Fibroblast of mammary gland (primary cell): ENCODE data around the gene DPH7.

Source experiments
- DNase-seq: peaks from one replicate; pipeline ENCODE4 v3.0.0-alpha.2; 2010; ENCODE audit warnings: low read depth
- H3K4me3 ChIP-seq: 2 replicates; pipeline ENCODE4 v1.5.1; 2011; ENCODE audit warnings: low read depth, mild to moderate bottlenecking, low read length, moderate library complexity; ENCODE audit not compliant: control insufficient read depth
- TF ChIP-seq, protein P1 (sequence below): conservative IDR thresholded peaks from 2 replicates; pipeline ENCODE4 v1.5.1; 2011; ENCODE audit warnings: low read depth, low read length, inconsistent platforms; ENCODE audit not compliant: control insufficient read depth, insufficient read depth

DPH7 gene

DNA sequence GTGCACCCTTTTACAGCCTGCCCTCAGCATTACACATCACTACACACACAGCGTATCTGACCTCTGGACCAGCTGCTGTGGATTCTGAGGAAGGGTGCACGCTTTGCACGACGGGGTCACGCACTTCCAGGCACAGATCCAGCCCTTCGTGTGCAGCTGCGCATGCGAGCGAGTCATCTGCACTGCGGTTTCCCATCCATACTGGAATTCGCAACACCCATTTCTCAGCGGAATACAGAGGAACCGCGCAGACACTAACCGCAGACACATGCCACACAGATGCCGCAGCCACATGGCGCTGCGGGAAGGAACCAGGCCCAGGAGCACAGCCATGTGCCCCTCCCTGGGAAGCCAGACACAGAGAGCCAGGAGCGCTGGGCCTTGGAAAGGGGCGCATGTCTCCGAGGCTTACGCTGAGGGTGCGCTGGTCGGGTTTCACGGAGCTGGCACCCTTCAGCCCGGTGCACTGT, 72.0 kb downstream of the DPH7 start:
- TF ChIP-seq, protein P1, sequence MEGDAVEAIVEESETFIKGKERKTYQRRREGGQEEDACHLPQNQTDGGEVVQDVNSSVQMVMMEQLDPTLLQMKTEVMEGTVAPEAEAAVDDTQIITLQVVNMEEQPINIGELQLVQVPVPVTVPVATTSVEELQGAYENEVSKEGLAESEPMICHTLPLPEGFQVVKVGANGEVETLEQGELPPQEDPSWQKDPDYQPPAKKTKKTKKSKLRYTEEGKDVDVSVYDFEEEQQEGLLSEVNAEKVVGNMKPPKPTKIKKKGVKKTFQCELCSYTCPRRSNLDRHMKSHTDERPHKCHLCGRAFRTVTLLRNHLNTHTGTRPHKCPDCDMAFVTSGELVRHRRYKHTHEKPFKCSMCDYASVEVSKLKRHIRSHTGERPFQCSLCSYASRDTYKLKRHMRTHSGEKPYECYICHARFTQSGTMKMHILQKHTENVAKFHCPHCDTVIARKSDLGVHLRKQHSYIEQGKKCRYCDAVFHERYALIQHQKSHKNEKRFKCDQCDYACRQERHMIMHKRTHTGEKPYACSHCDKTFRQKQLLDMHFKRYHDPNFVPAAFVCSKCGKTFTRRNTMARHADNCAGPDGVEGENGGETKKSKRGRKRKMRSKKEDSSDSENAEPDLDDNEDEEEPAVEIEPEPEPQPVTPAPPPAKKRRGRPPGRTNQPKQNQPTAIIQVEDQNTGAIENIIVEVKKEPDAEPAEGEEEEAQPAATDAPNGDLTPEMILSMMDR = no peak
- no peak overlapping the region for H3K4me3 ChIP-seq
- DNase-seq = peak; percentile 32

DNA sequence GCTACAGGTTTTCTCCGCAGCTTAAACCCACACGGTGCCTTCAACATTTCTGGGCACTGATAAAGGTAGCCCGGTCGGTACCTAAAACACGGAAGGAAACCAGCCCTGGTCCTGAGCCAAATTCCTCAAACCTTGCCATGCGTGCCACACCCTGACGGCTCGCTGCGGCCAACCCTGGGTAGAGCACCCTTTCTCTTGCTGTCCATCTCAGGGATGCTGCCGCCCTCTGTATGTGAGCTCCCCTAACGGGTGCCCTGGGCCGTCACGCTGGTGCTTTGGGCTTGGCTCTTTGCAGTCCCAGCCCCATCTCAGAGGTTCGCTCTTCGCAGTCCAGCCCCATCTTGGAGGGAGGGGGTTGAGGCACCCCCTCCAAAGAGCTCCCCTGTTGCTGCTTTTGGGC, 72.5 kb downstream of the DPH7 start:
- TF ChIP-seq, protein P1 = no peak
- DNase-seq = no peak
- H3K4me3 ChIP-seq = no peak overlapping the region

DNA sequence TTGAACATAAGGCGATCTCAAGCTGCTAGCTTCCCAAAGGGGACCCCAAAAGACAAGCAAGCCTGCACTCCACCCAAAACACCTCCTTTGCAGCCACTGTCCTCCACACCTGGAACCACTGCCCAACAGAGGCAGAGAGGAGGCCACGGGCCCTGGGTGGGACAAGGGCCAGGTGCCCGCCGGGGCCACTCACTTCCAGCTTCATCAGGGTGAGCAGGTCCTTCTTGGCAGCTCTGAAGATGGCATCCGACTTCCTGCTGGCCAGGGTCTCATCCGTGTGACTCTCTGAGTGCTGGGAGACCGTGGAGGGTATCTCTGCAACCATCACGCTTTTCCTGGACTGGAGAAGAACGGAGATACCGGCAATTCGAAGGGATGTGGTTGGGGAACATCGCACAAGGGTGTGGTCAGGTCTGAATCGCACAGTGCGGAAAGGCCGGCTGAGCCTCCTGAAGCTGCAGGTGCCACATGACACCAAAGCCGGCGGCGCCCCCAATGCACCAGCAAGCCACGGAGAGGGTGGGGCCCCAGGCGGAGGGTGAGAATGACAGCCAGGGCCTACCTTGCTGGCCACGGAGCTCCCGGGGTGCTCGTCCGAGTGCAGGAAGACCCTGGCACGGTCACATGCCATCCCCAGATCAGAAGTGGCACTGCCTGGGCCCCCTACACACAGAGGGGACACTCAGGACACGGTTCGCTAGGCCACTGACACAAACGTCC, 73.1 kb downstream of the DPH7 start:
- TF ChIP-seq, protein P1 = no peak
- H3K4me3 ChIP-seq = no peak overlapping the region
- DNase-seq = no peak
